Measurements from ENCODE around the gene TNPO3.

DNA sequence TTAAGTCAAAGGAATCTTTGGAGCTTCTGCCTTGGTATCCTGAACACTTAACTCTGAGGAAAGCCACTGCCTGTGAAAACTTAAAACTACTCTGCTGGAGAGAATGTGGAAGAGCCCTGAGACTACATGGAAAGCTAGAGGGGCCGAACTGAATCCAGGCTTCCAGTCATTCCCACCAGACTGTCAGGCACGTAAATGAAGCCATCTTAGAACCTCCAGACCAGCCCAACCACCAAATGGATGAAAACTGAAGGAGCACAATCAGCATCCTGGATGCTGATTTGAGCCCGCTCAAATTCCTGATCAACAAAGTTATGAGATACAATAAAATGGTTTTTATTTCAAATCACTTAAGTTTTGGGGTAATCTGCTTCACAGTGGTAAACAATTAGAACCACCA lies 30.8 kb downstream of the TNPO3 start:
- TF ChIP-seq, protein P1, sequence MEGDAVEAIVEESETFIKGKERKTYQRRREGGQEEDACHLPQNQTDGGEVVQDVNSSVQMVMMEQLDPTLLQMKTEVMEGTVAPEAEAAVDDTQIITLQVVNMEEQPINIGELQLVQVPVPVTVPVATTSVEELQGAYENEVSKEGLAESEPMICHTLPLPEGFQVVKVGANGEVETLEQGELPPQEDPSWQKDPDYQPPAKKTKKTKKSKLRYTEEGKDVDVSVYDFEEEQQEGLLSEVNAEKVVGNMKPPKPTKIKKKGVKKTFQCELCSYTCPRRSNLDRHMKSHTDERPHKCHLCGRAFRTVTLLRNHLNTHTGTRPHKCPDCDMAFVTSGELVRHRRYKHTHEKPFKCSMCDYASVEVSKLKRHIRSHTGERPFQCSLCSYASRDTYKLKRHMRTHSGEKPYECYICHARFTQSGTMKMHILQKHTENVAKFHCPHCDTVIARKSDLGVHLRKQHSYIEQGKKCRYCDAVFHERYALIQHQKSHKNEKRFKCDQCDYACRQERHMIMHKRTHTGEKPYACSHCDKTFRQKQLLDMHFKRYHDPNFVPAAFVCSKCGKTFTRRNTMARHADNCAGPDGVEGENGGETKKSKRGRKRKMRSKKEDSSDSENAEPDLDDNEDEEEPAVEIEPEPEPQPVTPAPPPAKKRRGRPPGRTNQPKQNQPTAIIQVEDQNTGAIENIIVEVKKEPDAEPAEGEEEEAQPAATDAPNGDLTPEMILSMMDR (conservative IDR thresholded peaks at IDR 0.05; ENCODE audit: low read length), result no peak
- no peak for TF ChIP-seq EZH2phosphoT487 (IDR thresholded peaks at IDR 0.05; ENCODE audit: borderline replicate concordance, low read depth, low read length)
